HT-29 (cell line): Measurements from ENCODE around the gene TCERG1L. TPM values are rescaled to one million over a fixed set of nuclear protein-coding genes. Genes with fewer than 3 reads are reported as not detected.

Source experiments
- DNase-seq: peaks from one replicate; pipeline ENCODE4 v3.0.0-alpha.2; 2015; ENCODE audit warnings: low spot score
- total RNA-seq: library from RNA; depleted of rRNA; stranded (reverse); fragments of >200 nt; shearing (Covaris generic); gene quantifications from 2 replicates; pipeline ENCODE4 v1.2.3, GENCODE V29; 2014

TCERG1L gene
- total RNA-seq, 1 experiment from 2014 or later = not detected

- no peak for DNase-seq
Measured at GRCh38 chr10:131227163-131227740, 84.3 kb downstream of the TCERG1L start.

GRCh38 chr10:131226446-131227162, 84.9 kb downstream of the TCERG1L start:
- no peak for DNase-seq

GRCh38 chr10:131224106-131224505, 87.4 kb downstream of the TCERG1L start:
- DNase-seq = no peak

- DNase-seq = no peak
Measured at GRCh38 chr10:131223422-131223821, 88.1 kb downstream of the TCERG1L start.

- no peak for DNase-seq
Measured at GRCh38 chr10:131222986-131223385, 88.5 kb downstream of the TCERG1L start.

- no peak for DNase-seq
Measured at GRCh38 chr10:131221632-131222277, 89.8 kb downstream of the TCERG1L start.

GRCh38 chr10:131220601-131221171, 90.8 kb downstream of the TCERG1L start:
- DNase-seq = no peak

- no peak for DNase-seq
Measured at GRCh38 chr10:131219955-131220489, 91.5 kb downstream of the TCERG1L start.

- no peak for DNase-seq
Measured at GRCh38 chr10:131219584-131219886, 92.0 kb downstream of the TCERG1L start.

GRCh38 chr10:131218811-131219583, 92.5 kb downstream of the TCERG1L start:
- no peak for DNase-seq

GRCh38 chr10:131216681-131217230, 94.8 kb downstream of the TCERG1L start:
- DNase-seq = no peak

GRCh38 chr10:131215776-131216175, 95.7 kb downstream of the TCERG1L start:
- DNase-seq = no peak

- DNase-seq = no peak
Measured at GRCh38 chr10:131214521-131215244, 96.8 kb downstream of the TCERG1L start.

GRCh38 chr10:131213741-131214505, 97.6 kb downstream of the TCERG1L start:
- DNase-seq = no peak

GRCh38 chr10:131212763-131213325, 98.7 kb downstream of the TCERG1L start:
- DNase-seq = no peak

- DNase-seq = no peak
Measured at GRCh38 chr10:131211965-131212619, 99.4 kb downstream of the TCERG1L start.

GRCh38 chr10:131211559-131211958, 100.0 kb downstream of the TCERG1L start:
- no peak for DNase-seq

GRCh38 chr10:131211146-131211545, 100.4 kb downstream of the TCERG1L start:
- DNase-seq = no peak

GRCh38 chr10:131210181-131210580, 101.3 kb downstream of the TCERG1L start:
- DNase-seq = no peak
